Measurements from ENCODE around the gene TMC6.
"Not testable (repeated sequence)": the region's sequence is repeated elsewhere in the genome, so short reads cannot be mapped to it uniquely, and the experiment has no call there.

Gene TMC6

DNA sequence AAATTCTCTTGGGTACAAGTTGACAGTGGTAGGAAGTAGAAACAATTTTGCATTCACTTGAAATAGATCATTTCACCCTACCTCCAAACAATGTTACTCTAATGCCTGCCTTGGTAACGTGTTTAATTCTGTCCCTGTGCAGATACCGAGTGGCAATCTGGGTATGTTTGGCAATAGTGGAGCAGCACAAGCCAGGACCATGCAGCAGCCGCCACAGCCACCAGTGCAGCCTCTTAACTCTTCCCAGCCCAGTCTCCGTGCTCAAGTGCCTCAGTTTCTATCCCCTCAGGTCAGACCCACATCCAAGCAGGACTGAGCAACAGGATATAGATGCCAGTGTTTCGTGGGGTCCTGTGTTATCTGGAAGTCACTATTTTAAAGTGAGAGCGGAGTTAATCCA lies 49.3 kb downstream of the TMC6 start:
- H3K4me3 ChIP-seq (ENCODE audit: control insufficient read depth, low read depth, low read length) = no peak overlapping the region
- no peak for TF ChIP-seq CTCF (conservative IDR thresholded peaks at IDR 0.05; ENCODE audit: control insufficient read depth, insufficient read depth, low read depth, low read length)
- no peak for DNase-seq (ENCODE audit: low read depth)

DNA sequence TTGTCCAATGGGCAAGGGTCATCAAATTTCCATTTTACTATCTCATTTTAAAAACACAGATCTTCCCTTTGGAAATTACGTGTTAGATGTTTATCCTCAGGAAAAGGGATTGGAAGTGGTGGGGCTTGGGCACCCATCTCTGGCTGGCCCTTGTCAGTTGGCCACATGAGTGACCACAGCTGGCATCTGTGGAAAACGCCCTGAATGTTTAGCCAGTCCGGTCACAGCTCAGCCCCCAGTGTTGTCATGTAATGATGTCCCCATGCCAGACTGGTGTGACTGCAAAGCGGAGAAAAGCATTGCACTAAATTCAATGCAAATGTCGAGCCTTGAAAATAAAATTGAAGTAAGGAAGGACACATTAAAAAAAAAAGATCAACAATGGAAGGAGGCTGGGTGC lies 53.0 kb downstream of the TMC6 start:
- H3K4me3 ChIP-seq (ENCODE audit: control insufficient read depth, low read depth, low read length) = no peak overlapping the region
- TF ChIP-seq CTCF (conservative IDR thresholded peaks at IDR 0.05; ENCODE audit: control insufficient read depth, insufficient read depth, low read depth, low read length) = no peak
- no peak for DNase-seq (ENCODE audit: low read depth)

- no peak overlapping the region for H3K4me3 ChIP-seq (ENCODE audit: control insufficient read depth, low read depth, low read length)
- TF ChIP-seq CTCF (conservative IDR thresholded peaks at IDR 0.05; ENCODE audit: control insufficient read depth, insufficient read depth, low read depth, low read length) = no peak
- DNase-seq (ENCODE audit: low read depth) = no peak
Measured at GRCh38 chr17:78075011-78075410, 53.5 kb downstream of the TMC6 start.

- TF ChIP-seq CTCF (conservative IDR thresholded peaks at IDR 0.05; ENCODE audit: control insufficient read depth, insufficient read depth, low read depth, low read length) = no peak
- H3K4me3 ChIP-seq (ENCODE audit: control insufficient read depth, low read depth, low read length) = no peak overlapping the region
- no peak for DNase-seq (ENCODE audit: low read depth)
Measured at GRCh38 chr17:78072961-78073360, 55.6 kb downstream of the TMC6 start.

DNA sequence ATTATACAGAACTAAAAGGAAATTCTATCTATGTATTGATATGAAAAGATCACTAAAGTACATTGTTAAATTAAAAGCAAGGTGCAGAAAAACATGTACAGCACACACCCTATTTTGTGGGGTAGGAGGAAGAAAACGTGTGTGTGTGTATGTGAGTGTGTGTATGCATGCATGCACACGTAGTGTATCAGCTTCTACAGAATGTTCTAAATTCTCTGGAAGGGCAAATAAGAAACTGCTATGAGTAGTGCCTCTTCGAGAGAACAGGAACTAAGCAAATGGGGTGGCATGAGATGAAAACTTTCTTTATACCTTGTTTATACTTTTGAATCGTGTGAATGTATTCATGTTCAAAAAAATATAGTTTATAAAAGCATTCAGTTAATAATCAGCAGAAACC lies 58.9 kb downstream of the TMC6 start:
- DNase-seq (ENCODE audit: low read depth) = no peak
- TF ChIP-seq CTCF (conservative IDR thresholded peaks at IDR 0.05; ENCODE audit: control insufficient read depth, insufficient read depth, low read depth, low read length) = no peak
- no peak overlapping the region for H3K4me3 ChIP-seq (ENCODE audit: control insufficient read depth, low read depth, low read length)

DNA sequence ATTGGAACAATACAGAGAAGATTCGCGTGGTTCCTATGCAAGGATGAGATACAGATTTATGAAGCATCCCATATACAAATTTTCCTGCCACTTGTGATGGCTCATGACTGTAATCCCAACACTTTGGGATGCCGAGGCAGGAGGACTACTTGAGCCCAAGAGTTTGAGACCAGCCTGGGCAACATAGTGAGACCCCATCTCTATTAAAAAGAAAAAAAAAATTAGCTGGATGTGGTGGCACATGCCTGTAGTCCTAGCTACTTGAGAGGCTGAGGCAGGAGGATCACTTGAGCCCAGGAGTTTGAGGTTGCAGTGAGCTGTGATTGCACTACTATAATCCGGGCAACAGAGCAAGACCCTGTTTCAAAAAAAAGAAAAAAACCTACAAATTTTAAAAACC lies 61.6 kb downstream of the TMC6 start:
- not testable (repeated sequence) for DNase-seq (ENCODE audit: low read depth); H3K4me3 ChIP-seq (ENCODE audit: control insufficient read depth, low read depth, low read length)

- TF ChIP-seq CTCF (conservative IDR thresholded peaks at IDR 0.05; ENCODE audit: control insufficient read depth, insufficient read depth, low read depth, low read length) = no peak
Measured at GRCh38 chr17:78064708-78065107, 63.8 kb downstream of the TMC6 start.

More at GRCh38 chr17:78064708-78065107, 63.8 kb downstream of the TMC6 start:
- no peak overlapping the region for H3K4me3 ChIP-seq (ENCODE audit: control insufficient read depth, low read depth, low read length)
- DNase-seq (ENCODE audit: low read depth) = no peak
